ENCODE measurements around the gene CD82. TPM values are rescaled to one million over a fixed set of nuclear protein-coding genes. Genes with fewer than 3 reads are reported as not detected.

Gene CD82
- polyA plus RNA-seq, 1 of the 3 experiments (the other 2 are of a cell fraction): 39.2 TPM

DNA sequence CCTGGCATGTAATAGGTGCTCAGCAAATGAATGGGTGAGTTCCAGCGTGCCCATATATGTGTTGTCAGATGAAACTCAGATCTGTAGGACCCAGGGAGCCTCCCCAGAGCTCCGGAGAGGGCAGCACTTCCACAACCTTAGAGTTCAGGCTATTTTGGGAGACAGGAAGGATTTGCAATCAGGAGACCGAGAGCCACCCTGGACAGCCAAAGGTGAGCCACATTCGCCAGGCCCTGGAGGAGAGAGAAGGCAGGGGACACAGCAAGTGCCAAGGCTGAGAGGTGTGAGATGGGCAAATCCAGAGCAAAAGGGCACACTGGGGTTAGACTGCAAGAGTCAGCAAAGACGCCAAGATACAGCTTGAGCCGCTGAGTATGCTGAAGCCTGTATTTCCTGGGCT, 66.4 kb downstream of the CD82 start:
- TF ChIP-seq PBX3 (IDR thresholded peaks at IDR 0.05) (no peak), GATA2 (CRISPR knock-in tag; IDR thresholded peaks at IDR 0.05) (no peak), FOSL2 (IDR thresholded peaks at IDR 0.05; ENCODE audit: borderline replicate concordance, low read depth) (no peak), POLR2AphosphoS5 (IDR thresholded peaks at IDR 0.05; ENCODE audit: low read depth, low read length) (no peak), YY1 (IDR thresholded peaks at IDR 0.05; ENCODE audit: low read depth) (no peak), EZH2phosphoT487 (IDR thresholded peaks at IDR 0.05; ENCODE audit: borderline replicate concordance, low read depth) (no peak), GABPA (IDR thresholded peaks at IDR 0.05; ENCODE audit: low read depth) (no peak), ELF1 (IDR thresholded peaks at IDR 0.05) (no peak), RCOR1 (IDR thresholded peaks at IDR 0.05; ENCODE audit: low read length) (no peak), NFIC (IDR thresholded peaks at IDR 0.05; ENCODE audit: borderline replicate concordance) (no peak), NRF1 (IDR thresholded peaks at IDR 0.05; ENCODE audit: low read depth, low read length) (no peak)
- TF ChIP-seq, protein P1, sequence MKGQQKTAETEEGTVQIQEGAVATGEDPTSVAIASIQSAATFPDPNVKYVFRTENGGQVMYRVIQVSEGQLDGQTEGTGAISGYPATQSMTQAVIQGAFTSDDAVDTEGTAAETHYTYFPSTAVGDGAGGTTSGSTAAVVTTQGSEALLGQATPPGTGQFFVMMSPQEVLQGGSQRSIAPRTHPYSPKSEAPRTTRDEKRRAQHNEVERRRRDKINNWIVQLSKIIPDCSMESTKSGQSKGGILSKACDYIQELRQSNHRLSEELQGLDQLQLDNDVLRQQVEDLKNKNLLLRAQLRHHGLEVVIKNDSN (IDR thresholded peaks at IDR 0.05; ENCODE audit: borderline replicate concordance, low read depth): no peak
- peaks cover 11 to 45% of the 10 kb centered on the region in 2 experiments; a peak in 3 of 4 replicates for H3K4me1 ChIP-seq (ENCODE audit: control insufficient read depth in 1 of 2, insufficient read depth in 2 of 2, low read depth in 1 of 2, low read length in 1 of 2)
- H3F3A ChIP-seq (replicated peaks; ENCODE audit: insufficient read depth): no peaks in the 10 kb centered on the region
- no peaks in the 10 kb centered on the region for H4K20me1 ChIP-seq (ENCODE audit: insufficient read depth)
- H3K4me3 ChIP-seq (ENCODE audit: low read depth in 2 of 2, low read length in 1 of 2): no peak overlapping the region
- no peak overlapping the region for H2AFZ ChIP-seq (ENCODE audit: low read depth)
- ChIA-PET CTCF (interaction anchor here (0.9 to 3.6 kb wide), 8 partner anchors 10 to 280 kb away, joined by 3 to 30 read pairs (median 5); no protein-coding TSS in a partner anchor), POLR2A (no interaction called here)
- no peaks in the 10 kb centered on the region for H3K36me3 ChIP-seq (replicated peaks in 1 of 2; ENCODE audit: control insufficient read depth in 1 of 2, insufficient read depth in 2 of 2, low read length in 1 of 2)
- no peak overlapping the region for H3K4me2 ChIP-seq
- WGBS (ENCODE audit: low lambda C conversion rate): 94% methylated on average over 6 of the region's 6 CpGs
- no peak overlapping the region for H3K9ac ChIP-seq
- no peak for DNase-seq
- no peak overlapping the region for H3K27ac ChIP-seq (ENCODE audit: low read depth in 2 of 2, low read length in 1 of 2)
- H3K9me2 ChIP-seq: no peaks in the 10 kb centered on the region
- H3K27me3 ChIP-seq (ENCODE audit: insufficient read depth): peaks cover 3% of the 10 kb centered on the region; the same call in 1 of the 2 replicates
- no peaks in the 10 kb centered on the region for H3K9me3 ChIP-seq
- H3K79me2 ChIP-seq (ENCODE audit: insufficient read depth): no peaks in the 10 kb centered on the region

DNA sequence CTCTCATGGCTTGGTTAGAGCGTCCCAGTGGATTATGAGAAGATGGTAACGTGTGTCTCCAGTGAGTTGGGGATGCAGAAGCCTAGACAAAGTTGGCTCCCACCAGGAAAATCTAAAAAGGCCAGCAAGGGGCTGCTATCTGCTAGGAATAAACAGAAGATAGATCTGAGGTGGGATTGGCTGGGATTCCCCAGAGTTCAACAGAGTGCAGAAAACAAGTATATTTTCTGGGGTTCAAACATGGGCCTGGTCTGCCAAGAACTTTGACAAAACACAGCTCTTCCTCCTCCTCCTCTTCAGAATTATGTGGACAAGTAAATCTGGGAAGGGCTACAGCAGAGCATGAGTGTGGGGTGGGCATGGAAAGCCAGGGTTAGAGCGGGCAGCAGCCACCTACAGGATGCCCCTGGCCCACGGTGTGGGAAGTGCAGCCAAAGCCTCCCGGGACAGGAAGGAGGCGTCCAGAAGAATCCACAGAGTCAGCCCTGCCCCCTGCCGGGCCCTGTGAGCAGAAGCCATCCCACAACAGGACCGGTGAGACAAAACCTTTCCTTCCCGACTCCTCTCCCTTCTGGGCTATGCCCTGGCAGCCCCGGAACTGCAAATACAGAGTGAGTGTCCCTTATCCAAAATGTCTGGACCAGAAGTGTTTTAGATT, 67.1 kb downstream of the CD82 start:
- Histone ChIP-seq H3K4me3 (ENCODE audit: low read depth in 2 of 2, low read length in 1 of 2) (no peak overlapping the region), H3K9me3 (no peaks in the 10 kb centered on the region), H3K36me3 (replicated peaks in 1 of 2; ENCODE audit: control insufficient read depth in 1 of 2, insufficient read depth in 2 of 2, low read length in 1 of 2) (no peaks in the 10 kb centered on the region), H3K27ac (ENCODE audit: low read depth in 2 of 2, low read length in 1 of 2) (no peak overlapping the region), H3K4me2 (no peak overlapping the region), H3K27me3 (ENCODE audit: insufficient read depth) (peaks cover 3% of the 10 kb centered on the region; the same call in 1 of the 2 replicates), H3K9me2 (no peaks in the 10 kb centered on the region), H2AFZ (ENCODE audit: low read depth) (no peak overlapping the region), H3F3A (replicated peaks; ENCODE audit: insufficient read depth) (no peaks in the 10 kb centered on the region), H4K20me1 (ENCODE audit: insufficient read depth) (no peaks in the 10 kb centered on the region), H3K79me2 (ENCODE audit: insufficient read depth) (no peaks in the 10 kb centered on the region), H3K4me1 (ENCODE audit: control insufficient read depth in 1 of 2, insufficient read depth in 2 of 2, low read depth in 1 of 2, low read length in 1 of 2) (peaks cover 11 to 41% of the 10 kb centered on the region in 2 experiments; a peak in 3 of 4 replicates), H3K9ac (no peak overlapping the region)
- DNase-seq: no peak
- no peak for TF ChIP-seq TCF12 (IDR thresholded peaks at IDR 0.05)
- no peak for TF ChIP-seq FOSL2 (IDR thresholded peaks at IDR 0.05; ENCODE audit: borderline replicate concordance, low read depth)
- no peak for TF ChIP-seq NFIC (IDR thresholded peaks at IDR 0.05; ENCODE audit: borderline replicate concordance)
- no peak for TF ChIP-seq POLR2AphosphoS5 (IDR thresholded peaks at IDR 0.05; ENCODE audit: low read depth, low read length)
- TF ChIP-seq RFX5 (IDR thresholded peaks at IDR 0.05; ENCODE audit: low read length): no peak
- CTCF ChIA-PET: interaction anchor here (0.8 to 3.6 kb wide), 19 partner anchors 11 to 472 kb away, joined by 3 to 30 read pairs (median 5); no protein-coding TSS in a partner anchor
- 89% methylated on average over 10 of the region's 10 CpGs for WGBS (ENCODE audit: low lambda C conversion rate)
- POLR2A ChIA-PET: no interaction called here
